Astrocyte (in vitro differentiated cells and primary cell): ENCODE measurements around the gene CFHR4. TPM values are rescaled to one million over a fixed set of nuclear protein-coding genes. Genes with fewer than 3 reads are reported as not detected.

Experiments used
- DNase-seq: peaks from one replicate; pipeline ENCODE4 v3.0.0-alpha.2; 2010; ENCODE audit warnings: low read depth
- FAIRE-seq: peaks from 2 replicates; lab custom pipeline; 2011; peaks lifted over from hg19 to GRCh38; lab: Jason Lieb, UNC
- H2AFZ ChIP-seq: 2 replicates; pipeline ENCODE4 v1.6.0; 2012; ENCODE audit warnings: low read depth, low read length, inconsistent platforms
- H3K27ac ChIP-seq: 2 replicates; pipeline ENCODE4 v1.5.1; 2011; ENCODE audit warnings: low read depth, low read length, inconsistent platforms
- H3K27me3 ChIP-seq: 2 replicates; pipeline ENCODE4 v1.6.0; 2011; ENCODE audit warnings: low read length, inconsistent platforms; ENCODE audit not compliant: insufficient read depth
- H3K36me3 ChIP-seq: 2 replicates; pipeline ENCODE4 v1.5.1; 2011; ENCODE audit warnings: low read length, inconsistent platforms; ENCODE audit not compliant: insufficient read depth
- H3K4me1 ChIP-seq: 2 replicates; pipeline ENCODE4 v1.5.1; 2011; ENCODE audit warnings: low read length, inconsistent platforms; ENCODE audit not compliant: insufficient read depth
- H3K4me2 ChIP-seq: 2 replicates; pipeline ENCODE4 v1.6.0; 2012; ENCODE audit warnings: low read length, inconsistent platforms
- H3K4me3 ChIP-seq: 2 replicates; pipeline ENCODE4 v1.5.1; 2011; ENCODE audit warnings: low read depth, mild to moderate bottlenecking, low read length, inconsistent platforms; ENCODE audit not compliant: insufficient read depth
- H3K79me2 ChIP-seq: 2 replicates; pipeline ENCODE4 v1.6.0; 2012; ENCODE audit warnings: mild to moderate bottlenecking, low read length, inconsistent platforms; ENCODE audit not compliant: insufficient read depth
- H3K9ac ChIP-seq: 2 replicates; pipeline ENCODE4 v1.6.0; 2012; ENCODE audit warnings: mild to moderate bottlenecking, low read length, inconsistent platforms
- H3K9me3 ChIP-seq: 2 replicates; pipeline ENCODE4 v1.5.1; 2012; ENCODE audit warnings: low read depth, mild to moderate bottlenecking, low read length, inconsistent platforms; ENCODE audit not compliant: insufficient read depth
- H4K20me1 ChIP-seq: 2 replicates; pipeline ENCODE4 v1.6.0; 2012; ENCODE audit warnings: low read length, inconsistent platforms; ENCODE audit not compliant: insufficient read depth
- H3K27ac Mint-ChIP-seq: one replicate; pipeline ENCODE4 v1.8.0; 2021; ENCODE audit warnings: mild to moderate bottlenecking, mixed read lengths; ENCODE audit not compliant: unreplicated experiment
- H3K27me3 Mint-ChIP-seq: one replicate; pipeline ENCODE4 v1.8.0; 2021; ENCODE audit warnings: low read depth, mixed read lengths; ENCODE audit not compliant: unreplicated experiment
- H3K36me3 Mint-ChIP-seq: one replicate; pipeline ENCODE4 v1.8.0; 2021; ENCODE audit warnings: low read depth, mixed read lengths; ENCODE audit not compliant: unreplicated experiment
- H3K4me1 Mint-ChIP-seq: one replicate; pipeline ENCODE4 v1.8.0; 2021; ENCODE audit warnings: low read depth, mixed read lengths; ENCODE audit not compliant: unreplicated experiment
- H3K4me3 Mint-ChIP-seq: one replicate; pipeline ENCODE4 v1.8.0; 2021; ENCODE audit warnings: mild to moderate bottlenecking, moderate library complexity, mixed read lengths; ENCODE audit not compliant: unreplicated experiment
- H3K9me3 Mint-ChIP-seq: one replicate; pipeline ENCODE4 v1.8.0; 2021; ENCODE audit warnings: mild to moderate bottlenecking, mixed read lengths; ENCODE audit not compliant: unreplicated experiment
- EZH2 ChIP-seq: IDR thresholded peaks from 2 replicates; pipeline ENCODE4 v1.6.1; 2012; ENCODE audit warnings: mild to moderate bottlenecking, low read length, inconsistent platforms; ENCODE audit not compliant: insufficient read depth
- total RNA-seq: library from RNA; stranded (reverse); gene quantifications from 2 replicates; pipeline ENCODE4 v1.2.1, GENCODE V29; 2021
- TF ChIP-seq, protein P1 (sequence below): IDR thresholded peaks from 2 replicates; pipeline ENCODE4 v1.5.1; 2011; ENCODE audit warnings: low read depth, mild to moderate bottlenecking, inconsistent platforms, low read length, moderate library complexity; ENCODE audit not compliant: insufficient read depth

CFHR4 gene
- total RNA-seq, 1 donor from 2014 or later, result not detected

DNA sequence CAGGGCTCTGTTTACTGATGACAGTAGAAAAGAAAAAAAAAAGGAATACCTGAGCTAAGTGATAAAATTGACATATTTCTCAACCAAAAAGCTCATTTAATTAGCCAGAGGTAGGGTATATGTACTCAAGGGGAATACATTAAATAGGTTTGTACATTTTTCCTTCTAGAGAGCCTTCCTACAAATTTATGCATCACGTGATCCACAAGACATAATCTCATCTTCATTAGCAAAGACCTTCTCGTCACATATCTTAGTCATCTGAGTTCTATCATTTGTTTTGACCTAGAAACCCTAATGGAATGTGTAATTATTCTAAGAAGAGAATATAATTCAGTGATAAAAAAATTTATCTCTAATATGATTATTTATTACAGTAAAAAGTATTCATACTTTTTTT lies 30.7 kb upstream of the CFHR4 start:
- H3K27ac ChIP-seq, result no peak overlapping the region
- H4K20me1 ChIP-seq, result no peaks in the 10 kb centered on the region
- H3K36me3 Mint-ChIP-seq, result no peaks in the 10 kb centered on the region
- no peaks in the 10 kb centered on the region for H3K9me3 Mint-ChIP-seq
- DNase-seq (no peak), FAIRE-seq (no peak)
- TF ChIP-seq EZH2, result no peak
- TF ChIP-seq, protein P1, sequence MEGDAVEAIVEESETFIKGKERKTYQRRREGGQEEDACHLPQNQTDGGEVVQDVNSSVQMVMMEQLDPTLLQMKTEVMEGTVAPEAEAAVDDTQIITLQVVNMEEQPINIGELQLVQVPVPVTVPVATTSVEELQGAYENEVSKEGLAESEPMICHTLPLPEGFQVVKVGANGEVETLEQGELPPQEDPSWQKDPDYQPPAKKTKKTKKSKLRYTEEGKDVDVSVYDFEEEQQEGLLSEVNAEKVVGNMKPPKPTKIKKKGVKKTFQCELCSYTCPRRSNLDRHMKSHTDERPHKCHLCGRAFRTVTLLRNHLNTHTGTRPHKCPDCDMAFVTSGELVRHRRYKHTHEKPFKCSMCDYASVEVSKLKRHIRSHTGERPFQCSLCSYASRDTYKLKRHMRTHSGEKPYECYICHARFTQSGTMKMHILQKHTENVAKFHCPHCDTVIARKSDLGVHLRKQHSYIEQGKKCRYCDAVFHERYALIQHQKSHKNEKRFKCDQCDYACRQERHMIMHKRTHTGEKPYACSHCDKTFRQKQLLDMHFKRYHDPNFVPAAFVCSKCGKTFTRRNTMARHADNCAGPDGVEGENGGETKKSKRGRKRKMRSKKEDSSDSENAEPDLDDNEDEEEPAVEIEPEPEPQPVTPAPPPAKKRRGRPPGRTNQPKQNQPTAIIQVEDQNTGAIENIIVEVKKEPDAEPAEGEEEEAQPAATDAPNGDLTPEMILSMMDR, result no peak
- no peaks in the 10 kb centered on the region for H3K27me3 ChIP-seq
- H3K9me3 ChIP-seq, result no peaks in the 10 kb centered on the region
- H3K79me2 ChIP-seq, result no peaks in the 10 kb centered on the region
- H3K4me1 ChIP-seq, result no peaks in the 10 kb centered on the region
- H3K4me1 Mint-ChIP-seq, result no peaks in the 10 kb centered on the region
- no peak overlapping the region for H3K4me3 Mint-ChIP-seq
- no peak overlapping the region for H2AFZ ChIP-seq
- no peak overlapping the region for H3K27ac Mint-ChIP-seq
- no peaks in the 10 kb centered on the region for H3K36me3 ChIP-seq
- no peak overlapping the region for H3K9ac ChIP-seq
- no peak overlapping the region for H3K4me2 ChIP-seq
- no peaks in the 10 kb centered on the region for H3K27me3 Mint-ChIP-seq
- H3K4me3 ChIP-seq, result no peak overlapping the region

DNA sequence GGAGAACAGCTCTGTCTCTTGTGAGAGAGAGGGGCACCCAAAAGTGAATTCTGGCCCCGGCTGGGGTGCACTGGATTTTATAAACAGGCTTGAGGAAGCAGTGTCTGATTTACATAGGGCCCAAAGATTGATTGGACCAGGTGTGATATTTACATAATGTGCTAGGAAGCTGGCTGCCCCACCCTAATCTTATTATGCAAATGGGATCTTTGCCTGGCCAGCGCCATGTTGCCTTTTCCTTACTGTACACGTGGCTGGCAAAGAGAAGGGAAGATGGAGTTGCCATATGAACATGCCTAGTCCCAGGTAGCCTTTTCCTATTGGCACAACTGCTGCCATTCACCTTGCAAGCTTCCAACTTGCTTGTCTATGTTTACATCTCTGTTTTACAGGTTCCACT lies 29.0 kb upstream of the CFHR4 start:
- H3K4me1 Mint-ChIP-seq, result no peaks in the 10 kb centered on the region
- no peak overlapping the region for H3K4me2 ChIP-seq
- no peak overlapping the region for H3K4me3 Mint-ChIP-seq
- DNase-seq (no peak), FAIRE-seq (no peak)
- H3K79me2 ChIP-seq, result no peaks in the 10 kb centered on the region
- no peaks in the 10 kb centered on the region for H3K4me1 ChIP-seq
- no peaks in the 10 kb centered on the region for H3K36me3 Mint-ChIP-seq
- H3K9me3 ChIP-seq, result no peaks in the 10 kb centered on the region
- H3K9me3 Mint-ChIP-seq, result peaks cover 4% of the 10 kb centered on the region
- no peak for TF ChIP-seq EZH2
- TF ChIP-seq, protein P1, result no peak
- H3K27me3 ChIP-seq, result no peaks in the 10 kb centered on the region
- H3K9ac ChIP-seq, result no peak overlapping the region
- H3K27ac ChIP-seq, result no peak overlapping the region
- no peak overlapping the region for H3K27ac Mint-ChIP-seq
- no peak overlapping the region for H2AFZ ChIP-seq
- H4K20me1 ChIP-seq, result no peaks in the 10 kb centered on the region
- H3K36me3 ChIP-seq, result no peaks in the 10 kb centered on the region
- no peak overlapping the region for H3K4me3 ChIP-seq
- no peaks in the 10 kb centered on the region for H3K27me3 Mint-ChIP-seq

DNA sequence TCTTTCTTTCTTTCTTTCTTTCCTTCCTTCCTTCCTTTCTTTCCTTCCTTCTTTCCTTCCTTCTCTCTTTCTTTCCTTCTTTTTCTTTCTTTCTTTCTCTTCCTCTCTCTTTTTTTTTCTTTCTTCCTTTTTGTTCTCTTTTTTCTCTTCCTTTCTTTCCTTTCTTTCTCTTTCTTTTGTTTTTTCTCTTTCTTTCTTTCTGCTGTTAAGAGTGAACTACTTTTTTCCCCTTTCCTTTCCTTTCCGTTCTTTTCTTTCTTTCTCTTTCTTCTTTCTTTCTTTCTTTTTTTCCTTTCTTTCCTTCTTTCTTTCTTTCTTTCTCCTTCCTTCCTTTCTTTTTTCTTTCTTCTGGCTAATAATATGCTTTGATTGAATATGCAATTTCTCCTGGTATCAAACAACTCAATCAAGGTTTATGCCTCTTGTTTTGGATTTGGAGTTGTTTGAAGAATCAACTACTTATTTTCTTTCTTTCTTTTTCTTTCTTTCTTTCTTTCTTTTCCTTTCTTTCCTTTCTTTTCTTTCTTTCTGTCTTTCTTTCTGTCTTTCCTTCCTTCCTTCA lies 27.4 kb upstream of the CFHR4 start:
- Mint-ChIP-seq H3K27ac (no peak overlapping the region), H3K4me3 (no peak overlapping the region), H3K36me3 (no peaks in the 10 kb centered on the region), H3K4me1 (no peaks in the 10 kb centered on the region), H3K9me3 (peaks cover 4% of the 10 kb centered on the region), H3K27me3 (no peaks in the 10 kb centered on the region)
- no peak overlapping the region for H2AFZ ChIP-seq
- no peaks in the 10 kb centered on the region for H4K20me1 ChIP-seq
- H3K27ac ChIP-seq, result no peak overlapping the region
- no peak for TF ChIP-seq EZH2
- TF ChIP-seq, protein P1, result no peak
- H3K27me3 ChIP-seq, result no peaks in the 10 kb centered on the region
- no peaks in the 10 kb centered on the region for H3K4me1 ChIP-seq
- H3K9me3 ChIP-seq, result no peaks in the 10 kb centered on the region
- no peak for FAIRE-seq
- DNase-seq, result no peak
- no peak overlapping the region for H3K9ac ChIP-seq
- H3K4me2 ChIP-seq, result no peak overlapping the region
- no peaks in the 10 kb centered on the region for H3K36me3 ChIP-seq
- H3K4me3 ChIP-seq, result no peak overlapping the region
- H3K79me2 ChIP-seq, result no peaks in the 10 kb centered on the region
